Neural progenitor cell (in vitro differentiated cells): Measurements from ENCODE around the gene KLB.

Experiments
- EZH2 ChIP-seq: fragments of 200-600 bp; sonication (generic); IDR thresholded peaks from 2 replicates; pipeline ENCODE4 v1.6.1; 2017; ENCODE audit warnings: antibody characterized with exemption, mild to moderate bottlenecking, moderate library complexity
- TF ChIP-seq, protein P1 (sequence below): fragments of 200-600 bp; sonication (generic); IDR thresholded peaks from 2 replicates; pipeline ENCODE4 v1.5.1; 2017; ENCODE audit warnings: antibody characterized with exemption, mild to moderate bottlenecking

DNA sequence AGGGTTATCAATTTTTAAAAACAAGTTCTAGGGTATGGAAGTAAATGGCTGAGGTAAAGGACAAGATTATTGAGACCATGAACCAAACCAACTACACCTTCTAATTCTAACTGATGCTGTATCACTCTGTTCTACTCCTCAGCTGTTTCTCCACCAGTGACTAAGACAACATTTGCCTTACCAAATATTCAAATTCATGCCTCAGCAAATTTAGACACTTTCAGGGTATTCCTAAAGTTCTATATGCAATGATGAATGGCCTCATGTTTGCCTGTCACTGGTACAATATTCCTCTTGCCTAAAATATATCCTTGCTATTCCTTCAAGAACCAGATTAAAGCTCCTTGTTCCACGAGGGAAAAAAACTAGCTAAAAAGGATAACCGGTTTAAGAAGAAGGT, 47.0 kb downstream of the KLB start:
- TF ChIP-seq, protein P1, sequence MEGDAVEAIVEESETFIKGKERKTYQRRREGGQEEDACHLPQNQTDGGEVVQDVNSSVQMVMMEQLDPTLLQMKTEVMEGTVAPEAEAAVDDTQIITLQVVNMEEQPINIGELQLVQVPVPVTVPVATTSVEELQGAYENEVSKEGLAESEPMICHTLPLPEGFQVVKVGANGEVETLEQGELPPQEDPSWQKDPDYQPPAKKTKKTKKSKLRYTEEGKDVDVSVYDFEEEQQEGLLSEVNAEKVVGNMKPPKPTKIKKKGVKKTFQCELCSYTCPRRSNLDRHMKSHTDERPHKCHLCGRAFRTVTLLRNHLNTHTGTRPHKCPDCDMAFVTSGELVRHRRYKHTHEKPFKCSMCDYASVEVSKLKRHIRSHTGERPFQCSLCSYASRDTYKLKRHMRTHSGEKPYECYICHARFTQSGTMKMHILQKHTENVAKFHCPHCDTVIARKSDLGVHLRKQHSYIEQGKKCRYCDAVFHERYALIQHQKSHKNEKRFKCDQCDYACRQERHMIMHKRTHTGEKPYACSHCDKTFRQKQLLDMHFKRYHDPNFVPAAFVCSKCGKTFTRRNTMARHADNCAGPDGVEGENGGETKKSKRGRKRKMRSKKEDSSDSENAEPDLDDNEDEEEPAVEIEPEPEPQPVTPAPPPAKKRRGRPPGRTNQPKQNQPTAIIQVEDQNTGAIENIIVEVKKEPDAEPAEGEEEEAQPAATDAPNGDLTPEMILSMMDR = no peak
- TF ChIP-seq EZH2 = no peak
